Activated T-cell treated with anti-CD3 and anti-CD28 coated beads, Interleukin-2, amount 50 U/mL, for 1 hour (primary cell): ENCODE results near the gene NR2F2.

Source experiments
- DNase-seq: peaks from one replicate; pipeline ENCODE4 v3.0.0-alpha.2; 2020

NR2F2 gene

DNA sequence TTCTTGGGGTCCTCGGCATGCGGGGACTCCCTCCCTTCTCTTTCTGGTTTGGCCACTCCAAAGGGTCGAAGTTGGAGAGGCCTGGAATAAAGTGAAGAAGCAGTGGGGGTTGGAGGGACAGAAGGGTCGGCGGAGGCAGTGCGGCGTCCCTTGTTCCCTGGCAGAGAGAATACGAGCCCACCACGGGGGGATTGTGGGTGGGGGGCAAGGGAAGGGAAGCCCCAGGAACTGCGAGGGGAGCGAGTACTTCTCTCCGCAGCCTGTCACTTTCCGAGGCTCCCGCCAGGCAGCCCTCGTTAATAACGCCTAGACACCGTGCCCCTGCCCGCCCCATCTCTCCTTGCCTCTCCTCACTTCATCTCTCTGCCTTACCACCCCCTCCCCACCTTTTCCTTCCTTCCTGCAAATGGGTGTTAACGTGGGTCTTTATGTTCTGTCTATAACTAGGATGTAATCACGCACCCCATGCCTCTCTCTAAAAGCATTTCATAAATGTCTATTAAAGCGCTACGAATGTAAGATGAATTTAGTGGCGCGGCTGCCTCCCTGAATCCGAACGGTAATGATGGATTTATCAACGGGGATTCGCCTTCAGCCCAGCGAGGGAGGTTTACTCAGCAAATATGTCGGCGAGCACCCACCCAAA, 13.7 kb downstream of the NR2F2 start:
- no peak for DNase-seq

DNA sequence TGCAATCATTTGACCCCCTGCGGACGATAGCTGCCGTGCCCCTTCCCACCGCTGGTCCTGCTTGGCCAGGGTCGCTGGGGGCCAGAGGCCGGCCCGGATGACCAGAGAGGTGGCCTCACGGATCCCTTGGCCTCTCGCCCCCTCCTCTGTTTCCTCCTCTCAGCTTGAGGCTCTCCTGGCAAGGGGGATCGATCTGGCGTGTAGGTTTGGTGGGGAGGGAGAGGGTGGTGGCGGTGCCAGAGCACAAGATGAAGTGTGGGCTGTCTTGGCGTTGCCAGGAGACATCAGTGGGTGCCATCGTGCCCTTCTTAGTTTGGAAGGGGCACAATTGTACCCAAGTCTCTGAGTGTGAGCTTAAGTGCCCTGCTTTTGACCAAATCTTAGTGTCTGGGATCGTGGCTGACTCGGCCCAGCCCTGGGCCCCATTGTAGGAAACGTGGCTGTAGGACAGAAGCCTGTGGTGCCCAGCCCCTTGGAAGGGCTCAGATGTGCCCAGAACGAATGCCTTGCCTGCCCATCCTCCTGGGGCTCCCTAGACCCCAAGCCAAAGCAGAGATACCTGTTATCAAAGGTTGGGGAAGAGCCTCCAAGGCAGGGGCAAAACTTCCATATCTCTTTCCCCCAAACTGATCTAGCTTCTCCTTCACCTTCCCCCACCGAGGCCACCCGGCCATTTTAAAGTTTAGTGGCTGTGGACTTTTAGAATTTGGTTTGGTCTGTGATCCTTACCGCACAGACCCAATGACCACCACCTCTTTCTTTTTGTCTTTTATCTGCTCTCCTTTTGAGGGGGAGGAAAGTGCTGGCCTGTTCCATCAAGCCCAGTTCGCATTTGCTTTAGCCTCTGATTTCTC, 14.4 kb downstream of the NR2F2 start:
- no peak for DNase-seq

DNA sequence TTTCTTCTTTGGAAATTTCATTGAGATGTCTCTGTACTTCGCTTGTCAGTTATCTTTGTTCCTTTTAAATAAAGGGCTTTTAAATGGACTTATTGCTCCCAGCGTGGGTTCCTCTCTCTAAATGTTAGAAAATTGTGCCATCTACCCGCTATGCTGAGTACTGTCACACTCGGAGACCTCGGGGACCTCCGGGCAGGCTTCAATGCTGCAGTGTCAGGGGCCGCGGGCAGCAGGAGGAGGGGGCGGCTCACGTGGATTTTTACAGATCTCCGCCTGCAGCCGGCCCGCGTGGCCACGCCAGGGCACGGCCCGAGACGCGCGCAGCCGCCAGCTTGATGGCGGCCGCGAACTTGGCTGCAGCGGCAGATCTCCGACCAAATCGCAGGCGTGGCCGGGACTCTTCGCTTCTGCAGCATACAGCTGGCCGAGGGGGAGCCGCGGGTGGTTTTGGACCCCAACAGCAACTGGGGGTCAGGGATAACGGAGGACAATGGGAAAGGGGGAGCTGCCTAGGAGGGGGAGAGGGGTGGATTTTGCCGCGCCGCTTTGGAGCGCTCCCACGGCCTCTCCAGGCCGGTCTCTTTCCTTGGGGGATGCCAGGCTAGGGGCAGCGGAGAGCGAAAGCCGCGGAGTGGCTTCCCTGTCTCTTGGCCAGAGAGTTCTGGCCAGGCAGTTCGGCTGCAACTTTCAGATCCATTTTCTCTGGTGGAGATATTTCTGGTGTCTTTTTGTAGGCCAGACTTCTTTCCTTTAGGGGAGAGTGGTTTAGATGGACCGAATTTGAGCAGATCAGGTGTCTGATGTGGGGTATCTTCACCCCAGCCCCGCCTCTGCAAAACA, 15.3 kb downstream of the NR2F2 start:
- no peak for DNase-seq

DNA sequence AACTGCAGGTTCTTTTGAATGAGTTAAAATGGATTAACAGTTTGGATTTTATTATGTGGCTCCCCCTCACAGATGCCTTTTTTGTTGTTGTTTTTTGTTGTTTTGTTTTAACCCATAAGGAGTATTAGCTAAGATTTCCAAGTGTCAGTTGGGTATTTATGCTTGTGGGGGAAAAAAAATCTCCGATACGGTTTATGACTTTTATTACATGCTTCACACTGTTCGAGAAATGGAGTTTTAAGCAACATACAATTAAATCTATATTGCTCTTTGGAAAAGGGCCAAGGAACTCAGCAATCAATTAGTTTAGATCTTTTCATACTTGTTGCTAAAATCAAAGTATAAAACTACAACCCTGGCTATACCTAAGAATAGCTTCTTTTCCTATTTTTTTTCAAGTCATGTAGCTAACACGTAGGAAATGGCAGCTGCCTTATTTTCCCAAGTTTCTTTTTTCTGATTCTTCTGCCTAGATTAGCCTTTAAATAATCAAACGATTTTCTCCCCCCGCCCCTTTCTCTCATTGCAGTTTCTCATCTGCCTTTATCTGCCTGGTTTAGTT, 16.0 kb downstream of the NR2F2 start:
- no peak for DNase-seq

DNA sequence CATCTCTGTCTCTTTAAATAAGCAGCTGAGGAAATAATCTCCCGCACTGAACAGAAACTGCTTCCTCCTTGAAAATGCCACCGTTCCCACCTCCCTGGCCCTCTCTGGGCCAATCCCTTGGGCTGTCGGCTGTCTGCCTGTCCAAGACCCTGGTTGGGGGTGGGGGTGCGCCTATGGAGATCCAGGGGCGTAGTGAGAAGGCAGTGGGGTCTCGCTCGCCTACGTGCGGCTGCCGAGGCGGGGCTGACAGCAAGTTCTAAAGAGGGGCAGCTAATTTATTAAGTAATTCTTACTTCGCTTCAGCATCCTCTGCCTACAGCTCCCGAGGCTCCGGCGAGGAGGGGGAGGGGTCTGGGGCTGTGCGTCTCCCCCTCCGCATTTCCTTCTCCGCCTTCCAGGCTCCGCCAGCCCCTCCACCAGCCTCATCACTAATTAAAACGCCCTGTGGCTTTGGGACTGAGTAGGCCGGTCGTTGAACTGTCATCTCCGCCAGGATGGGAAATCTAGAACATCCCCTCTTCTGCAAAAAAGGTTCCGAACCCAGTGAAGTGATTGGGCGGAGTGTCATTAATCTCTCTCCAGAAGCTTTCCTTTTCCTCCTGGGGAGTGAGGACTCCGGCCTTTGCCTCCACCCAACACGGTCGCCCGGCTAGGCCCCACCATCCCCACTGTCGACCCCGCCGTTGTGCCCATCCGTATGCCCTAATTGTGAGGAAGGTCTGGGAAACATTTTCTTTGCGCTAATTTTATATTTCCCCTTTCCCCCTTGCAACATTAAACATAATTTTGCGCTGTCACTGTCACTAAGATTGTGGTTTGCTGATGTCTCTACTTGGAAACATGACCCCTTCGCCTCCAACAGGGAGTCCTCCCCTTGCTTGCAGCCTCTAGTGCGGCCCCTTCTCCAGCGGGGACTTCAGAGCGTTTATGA, 16.9 kb downstream of the NR2F2 start:
- no peak for DNase-seq

DNA sequence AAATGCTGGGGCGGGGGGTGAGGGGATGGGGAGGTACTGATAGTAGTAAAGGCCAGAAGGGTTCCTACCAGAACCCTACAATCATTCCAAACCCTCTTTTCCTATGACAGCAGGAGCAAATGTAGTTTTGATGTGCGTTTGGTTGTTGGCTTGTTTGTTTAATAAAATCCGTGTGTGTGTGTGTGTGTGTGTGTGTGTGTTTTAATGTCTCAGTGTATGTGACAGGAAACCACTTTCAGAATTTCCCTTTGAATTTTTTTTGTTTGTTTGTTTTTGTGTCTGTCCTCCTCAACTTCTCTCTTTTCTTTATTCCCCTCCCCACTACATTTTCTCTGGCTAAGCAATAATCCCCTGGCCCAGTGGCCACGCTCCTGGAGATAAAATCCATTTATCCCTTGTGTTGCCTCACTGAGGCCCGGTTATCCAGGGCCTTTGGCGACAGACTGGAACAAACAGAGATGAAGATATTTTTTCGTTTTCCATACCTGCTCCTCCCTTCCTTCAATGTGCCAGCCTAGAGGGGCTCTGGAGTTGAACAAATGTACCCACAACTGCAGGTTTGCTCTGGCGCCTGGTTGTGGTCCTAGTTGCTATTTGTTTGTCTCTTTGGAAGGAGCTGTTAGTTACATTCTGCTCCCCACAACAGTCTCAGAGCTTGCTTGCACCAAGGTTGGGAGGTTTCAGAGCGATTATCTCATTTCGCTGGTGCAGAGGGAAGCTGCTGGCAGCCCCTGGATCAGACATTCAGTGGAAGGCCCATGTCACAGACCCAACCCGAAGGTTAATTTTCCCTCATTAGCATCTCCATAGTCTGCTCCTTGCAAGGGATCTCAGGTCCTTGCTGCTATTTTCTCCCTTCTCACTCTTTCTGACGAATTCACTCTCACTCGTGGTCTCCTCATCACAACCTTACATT, 17.9 kb downstream of the NR2F2 start:
- DNase-seq: no peak

DNA sequence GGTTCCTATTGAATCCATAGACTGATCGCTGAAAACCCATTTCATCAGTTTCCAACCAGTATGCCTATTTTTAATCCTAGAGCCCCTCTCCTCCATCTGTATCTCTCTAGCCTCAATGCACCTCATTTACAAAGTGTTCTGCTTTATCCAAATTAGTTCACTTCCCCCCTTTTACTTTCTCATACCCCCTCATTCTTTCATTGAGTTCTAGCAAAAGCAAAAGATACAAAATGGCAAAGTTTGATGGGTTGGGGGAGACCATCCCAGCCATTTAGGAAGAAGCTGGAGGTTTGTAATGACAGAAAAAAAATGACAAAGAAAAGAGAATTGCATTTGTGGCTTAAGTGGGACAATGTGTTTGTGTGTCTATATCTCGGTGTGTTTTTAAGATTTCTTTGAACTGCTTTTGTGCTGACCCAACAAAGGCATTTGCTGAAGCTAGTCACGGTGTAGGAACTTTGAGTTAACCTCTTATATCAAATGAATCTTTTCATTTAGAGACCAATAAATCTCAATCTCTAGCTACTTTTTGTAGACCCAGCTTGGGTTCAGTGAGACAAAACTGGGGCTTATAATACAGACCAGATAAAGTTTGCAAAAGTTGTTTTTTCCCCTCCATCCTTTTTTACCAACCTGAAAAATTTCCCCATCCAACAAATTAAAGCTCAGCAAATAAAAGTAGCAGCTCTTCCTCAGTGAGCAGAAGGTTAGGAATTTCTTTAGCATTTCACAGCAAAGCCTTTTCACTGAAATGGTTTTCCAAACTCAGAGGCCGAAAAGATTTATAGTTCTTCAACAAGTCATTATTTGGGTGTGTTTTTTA, 18.7 kb downstream of the NR2F2 start:
- no peak for DNase-seq

DNA sequence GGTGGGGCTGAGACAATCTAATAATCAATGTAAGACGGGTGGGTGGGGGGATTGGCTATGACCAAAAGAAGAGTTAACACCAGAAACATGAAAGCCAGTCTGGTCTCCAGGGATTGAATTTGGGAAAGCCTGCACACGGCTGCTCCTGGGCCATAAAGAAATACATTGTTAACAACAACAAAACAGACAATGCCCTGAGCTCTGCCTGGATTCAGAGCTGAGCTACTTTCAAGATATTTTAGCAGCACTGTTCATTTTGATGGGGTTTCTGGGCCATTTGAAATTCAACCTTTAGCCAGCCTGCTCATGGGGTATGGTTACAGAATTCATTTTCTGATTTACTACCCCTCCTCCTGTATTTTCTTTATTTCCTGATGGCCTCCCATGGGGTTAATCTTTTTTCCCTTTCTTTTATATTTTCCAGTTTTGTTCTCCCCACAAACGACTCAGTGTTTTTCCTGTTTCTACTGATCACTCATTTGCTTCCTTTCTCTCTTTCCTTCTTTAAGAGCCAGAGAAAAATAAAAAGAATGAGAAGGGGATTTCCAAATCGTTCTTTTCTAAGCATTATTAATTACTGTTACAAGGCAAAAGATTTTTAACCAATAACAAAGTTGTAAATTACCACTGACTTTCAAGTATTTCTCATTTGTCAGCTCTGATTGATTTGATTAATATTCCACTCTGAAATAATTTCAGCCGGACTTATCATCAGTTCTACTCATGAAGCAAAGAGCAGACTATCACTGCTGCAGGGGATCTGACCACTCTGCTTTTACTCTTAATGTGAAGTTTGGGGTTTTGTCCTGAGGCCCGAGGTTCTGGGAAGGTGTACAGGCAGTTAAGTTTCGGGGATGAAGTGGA, 19.6 kb downstream of the NR2F2 start:
- no peak for DNase-seq

DNA sequence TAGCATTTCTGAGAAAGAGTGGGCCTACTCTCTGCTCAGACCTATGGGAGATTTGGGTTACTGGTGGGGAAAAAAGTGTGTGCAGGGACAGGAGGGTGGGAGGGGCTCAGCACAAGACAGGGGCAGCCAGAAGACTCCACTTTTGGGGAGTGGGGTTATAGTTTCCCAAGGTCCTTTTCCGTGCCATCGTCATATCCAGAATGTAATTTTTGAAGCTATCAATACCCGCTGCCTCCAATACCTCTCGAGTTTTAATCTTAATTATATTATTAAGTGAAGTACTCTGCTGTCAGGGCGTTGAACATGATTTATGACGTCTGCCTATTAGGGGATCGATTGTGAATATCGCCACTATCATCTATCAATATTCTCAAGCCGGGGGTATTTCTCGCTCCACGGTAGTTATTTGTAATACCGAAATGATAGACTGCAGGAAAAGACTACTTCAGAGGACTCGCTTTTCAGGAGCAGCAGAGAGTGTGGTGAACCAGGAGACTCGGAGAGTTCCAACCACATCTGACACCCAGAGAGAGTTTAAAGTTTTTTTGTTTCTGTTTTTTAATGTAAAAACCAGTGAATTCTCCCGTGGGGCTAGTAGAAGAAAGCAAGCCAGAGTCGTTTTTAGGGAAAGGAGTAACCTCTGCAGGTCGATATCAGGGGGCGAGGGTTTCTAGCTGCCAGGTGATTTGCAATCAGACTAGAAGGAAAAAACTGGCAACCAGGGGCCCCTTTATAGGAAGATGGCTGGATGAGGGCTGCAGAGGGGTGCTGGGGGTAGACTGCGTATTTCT, 20.6 kb downstream of the NR2F2 start:
- no peak for DNase-seq

DNA sequence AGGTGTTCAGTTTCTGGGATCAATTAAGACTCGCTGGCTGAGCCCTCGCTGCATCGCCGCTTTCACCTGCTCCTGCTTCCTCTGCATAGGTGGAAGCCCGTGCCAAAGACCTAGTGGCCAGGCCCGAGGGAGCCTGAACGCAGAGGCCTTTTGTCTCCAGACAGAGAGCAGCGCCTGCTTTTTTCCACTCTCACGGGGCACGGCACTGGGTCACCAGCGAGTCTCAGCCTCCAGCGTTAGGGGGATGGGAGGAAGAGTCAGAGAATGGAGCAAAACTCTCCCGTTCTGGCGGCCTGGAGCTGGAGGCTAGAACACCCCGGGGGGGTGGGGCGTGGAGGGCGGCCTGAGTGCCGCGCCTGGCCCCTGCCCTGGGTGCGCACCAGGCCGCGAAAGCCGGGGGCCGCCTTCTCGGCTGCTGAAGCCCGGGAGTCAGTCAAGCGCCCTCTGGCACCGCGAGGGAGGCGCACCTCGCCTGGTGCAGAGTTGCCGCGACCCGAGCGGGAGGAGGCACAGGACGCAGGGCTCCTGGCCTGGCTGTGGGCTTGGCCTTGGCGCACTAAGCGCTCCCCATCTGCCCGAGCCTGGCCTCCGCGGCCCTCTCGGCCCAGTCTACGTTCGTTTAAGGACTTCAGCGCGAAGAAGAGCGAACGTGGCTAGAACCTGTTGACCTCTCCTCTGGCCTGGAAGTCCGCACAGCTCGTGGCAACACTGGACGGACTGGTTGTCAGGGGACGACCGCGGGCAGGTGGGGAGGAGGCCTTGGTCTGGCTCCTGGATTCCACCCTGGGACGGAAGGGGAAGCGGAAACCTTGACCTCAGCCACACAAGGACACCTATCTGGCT, 21.5 kb downstream of the NR2F2 start:
- DNase-seq: no peak

DNA sequence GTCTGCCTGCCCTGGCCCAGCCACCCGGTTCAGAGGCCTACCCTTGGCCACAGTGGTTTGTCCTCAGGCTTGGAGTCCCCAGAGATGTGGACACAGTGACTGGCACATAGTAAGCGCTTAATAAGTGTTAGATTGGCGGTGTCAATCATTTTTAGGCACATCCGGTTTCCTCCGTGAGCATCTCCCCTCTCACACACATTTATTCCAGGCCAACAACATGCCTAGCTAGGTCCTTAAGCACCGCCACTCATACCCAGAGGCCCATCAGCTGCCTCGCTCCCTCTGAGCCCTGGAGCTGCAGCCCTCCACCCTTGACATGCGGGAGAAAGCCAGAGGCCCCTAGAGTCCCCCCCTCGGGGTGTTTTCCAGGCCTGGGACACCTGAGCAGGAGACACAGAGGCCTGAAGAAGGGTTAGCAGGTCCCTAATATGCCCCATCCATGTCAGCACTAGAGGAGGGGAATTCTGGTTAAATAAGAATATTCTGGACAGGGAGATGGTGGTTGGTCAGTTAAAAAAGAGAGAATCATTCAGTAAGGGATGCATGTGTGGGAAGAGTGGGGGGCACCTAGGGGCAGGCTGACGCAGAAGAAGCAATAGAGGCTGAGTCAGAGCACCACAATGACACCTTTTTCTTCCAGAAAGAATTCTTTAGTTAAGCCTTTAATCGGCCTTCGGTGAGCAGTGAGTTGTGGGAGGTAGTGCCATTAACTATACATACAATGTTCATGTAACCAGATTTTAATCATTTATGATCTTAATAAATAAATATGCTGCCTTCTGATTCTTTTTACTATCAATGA, 22.3 kb downstream of the NR2F2 start:
- no peak for DNase-seq

DNA sequence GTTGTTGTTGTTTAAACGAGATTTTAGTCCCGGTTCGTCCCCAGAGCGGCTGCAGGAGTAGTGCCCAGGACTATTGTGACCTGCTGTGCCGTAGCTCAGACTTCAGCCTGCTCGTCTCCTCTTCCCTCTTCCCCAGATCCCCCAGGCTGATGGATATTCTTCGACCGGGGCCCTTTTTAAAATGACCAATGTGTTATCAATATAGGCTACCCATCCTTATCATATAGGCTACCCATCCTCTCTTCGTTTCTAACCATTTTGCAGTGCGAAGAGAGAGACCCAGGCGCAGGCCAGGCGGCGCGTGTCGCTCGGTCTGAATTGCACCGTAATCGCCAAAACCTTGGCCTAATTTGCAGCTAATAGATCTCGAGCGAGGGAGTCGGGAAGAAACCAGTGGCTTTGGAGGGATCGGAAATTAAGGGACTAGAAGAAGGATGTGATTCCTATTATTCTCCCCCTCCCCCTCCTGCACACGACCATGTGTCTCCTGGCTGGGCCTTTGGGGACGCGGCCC, 23.0 kb downstream of the NR2F2 start:
- DNase-seq: no peak

DNA sequence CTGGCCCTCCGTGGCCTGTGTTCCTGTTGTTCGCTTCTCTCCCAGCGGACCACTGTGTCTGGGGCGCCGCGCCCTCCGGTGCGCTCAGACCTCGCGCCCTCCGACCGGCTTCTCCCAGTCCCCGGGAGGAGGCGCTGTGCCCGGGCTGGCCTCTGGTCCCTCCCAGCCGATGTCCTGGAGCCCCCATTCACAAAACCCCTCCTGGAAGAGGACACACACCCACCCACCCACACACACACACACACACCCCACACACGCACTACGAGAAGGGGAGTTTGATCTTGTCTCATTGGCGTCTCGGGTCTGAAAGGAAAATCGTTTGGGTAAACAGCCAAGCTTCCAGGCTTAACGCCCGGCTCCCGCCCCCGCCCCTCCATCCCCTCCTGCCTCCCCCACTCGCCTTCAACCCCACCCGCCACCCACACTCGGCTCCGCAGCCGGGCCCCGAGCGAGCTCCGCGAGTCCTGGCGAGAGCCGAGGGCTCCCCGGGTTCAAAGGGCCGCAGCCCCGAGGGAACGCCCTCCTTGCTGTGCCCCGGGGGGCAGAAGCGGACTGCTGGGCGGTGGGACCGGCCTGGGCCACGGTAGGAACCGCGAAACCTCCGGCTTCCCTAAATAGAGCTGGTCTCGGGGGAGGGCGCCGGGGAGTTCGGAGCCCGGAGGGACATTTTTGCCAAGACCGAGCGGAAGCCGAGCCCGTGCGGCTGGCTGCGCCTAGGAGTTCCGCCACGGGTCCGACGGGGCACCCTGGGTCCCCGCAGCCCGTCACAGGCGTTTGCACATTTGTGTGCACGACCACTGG, 23.6 kb downstream of the NR2F2 start:
- no peak for DNase-seq

DNA sequence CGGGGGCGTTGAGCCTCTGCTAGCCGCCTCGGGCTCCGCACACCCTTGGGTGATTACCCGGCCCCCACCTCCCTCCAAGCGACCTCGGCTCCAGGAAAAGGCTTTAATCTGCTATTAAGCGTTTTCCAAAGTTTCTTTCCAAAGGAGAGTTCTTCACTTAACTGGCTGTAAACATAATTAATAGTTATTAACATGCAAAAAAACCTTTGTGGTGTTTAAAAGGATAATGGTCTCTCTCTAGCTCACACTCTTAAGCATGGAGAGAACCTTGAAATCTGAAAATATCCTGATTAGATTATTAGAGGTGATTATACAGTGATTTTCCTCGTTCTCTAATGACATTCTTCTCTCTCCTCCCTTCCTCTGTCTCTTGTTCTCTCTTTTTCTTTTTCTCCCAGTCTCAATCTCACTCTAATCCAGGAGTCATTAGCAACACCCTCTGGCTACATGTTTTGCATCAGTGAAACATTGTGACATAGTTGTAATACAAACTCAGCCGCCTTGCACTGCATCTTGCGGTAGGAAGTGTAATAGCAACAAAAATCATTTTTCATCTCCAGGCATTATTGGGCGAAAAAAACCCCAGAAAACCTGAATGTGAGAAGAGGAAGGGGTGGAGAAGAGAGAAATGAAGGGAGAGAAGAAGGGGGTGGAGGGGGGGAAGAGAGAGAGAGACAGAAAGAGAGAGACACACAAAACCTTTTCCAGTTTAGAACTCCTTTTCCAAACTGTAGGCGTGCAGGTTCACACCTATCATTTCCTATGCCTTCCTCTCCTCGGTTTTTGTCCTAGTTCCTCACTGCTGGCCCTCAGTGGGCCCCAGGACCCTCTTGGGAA, 24.4 kb downstream of the NR2F2 start:
- DNase-seq: no peak
